Esophagus squamous epithelium (tissue), 4 donors: ENCODE results near the gene FRMD5.

ENCODE experiments used
- POLR2A ChIP-seq, 4 donors: fragments of 450-650 bp; IDR thresholded peaks; one replicate each; pipeline ENCODE4 v1.6.1; 2017; ENCODE audit warnings: antibody characterized with exemption in 4 of 4, mild to moderate bottlenecking in 4 of 4, moderate library complexity in 3 of 4
- TF ChIP-seq, protein P1 (sequence below), 6 experiments: fragments of 450-650 bp in 4 of 6; fragments of 200-600 bp in 2 of 6; sonication (generic) in 2 of 6; IDR thresholded peaks; one replicate each; pipeline ENCODE4 v1.5.1; 2016 to 2019; ENCODE audit warnings: antibody characterized with exemption in 6 of 6, mild to moderate bottlenecking in 4 of 6, moderate library complexity in 4 of 6

DNA sequence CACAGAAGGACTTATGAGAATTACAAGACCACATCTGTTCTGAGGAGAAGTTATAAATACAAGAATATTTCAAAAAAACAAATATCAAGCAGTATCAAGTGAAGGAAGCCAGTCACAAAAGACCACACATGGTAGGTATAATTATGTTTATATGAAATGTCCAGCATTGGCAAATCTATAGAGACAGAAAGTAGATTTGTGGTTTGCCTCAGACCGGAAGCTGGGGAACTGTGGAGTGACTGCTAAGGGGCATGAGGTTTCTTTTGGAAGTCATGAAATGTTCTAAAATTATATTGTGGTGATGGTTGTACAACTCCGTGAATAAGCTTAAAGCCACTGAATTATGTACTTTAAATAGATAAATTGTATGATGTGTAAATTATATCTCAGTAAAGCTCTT, 136.9 kb downstream of the FRMD5 start:
- TF ChIP-seq, protein P1, sequence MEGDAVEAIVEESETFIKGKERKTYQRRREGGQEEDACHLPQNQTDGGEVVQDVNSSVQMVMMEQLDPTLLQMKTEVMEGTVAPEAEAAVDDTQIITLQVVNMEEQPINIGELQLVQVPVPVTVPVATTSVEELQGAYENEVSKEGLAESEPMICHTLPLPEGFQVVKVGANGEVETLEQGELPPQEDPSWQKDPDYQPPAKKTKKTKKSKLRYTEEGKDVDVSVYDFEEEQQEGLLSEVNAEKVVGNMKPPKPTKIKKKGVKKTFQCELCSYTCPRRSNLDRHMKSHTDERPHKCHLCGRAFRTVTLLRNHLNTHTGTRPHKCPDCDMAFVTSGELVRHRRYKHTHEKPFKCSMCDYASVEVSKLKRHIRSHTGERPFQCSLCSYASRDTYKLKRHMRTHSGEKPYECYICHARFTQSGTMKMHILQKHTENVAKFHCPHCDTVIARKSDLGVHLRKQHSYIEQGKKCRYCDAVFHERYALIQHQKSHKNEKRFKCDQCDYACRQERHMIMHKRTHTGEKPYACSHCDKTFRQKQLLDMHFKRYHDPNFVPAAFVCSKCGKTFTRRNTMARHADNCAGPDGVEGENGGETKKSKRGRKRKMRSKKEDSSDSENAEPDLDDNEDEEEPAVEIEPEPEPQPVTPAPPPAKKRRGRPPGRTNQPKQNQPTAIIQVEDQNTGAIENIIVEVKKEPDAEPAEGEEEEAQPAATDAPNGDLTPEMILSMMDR (IDR thresholded peaks at IDR 0.05), result no peak
- no peak for TF ChIP-seq POLR2A (IDR thresholded peaks at IDR 0.05)
